ENCODE data around the gene PIK3C2G. TPM values are rescaled to one million over a fixed set of nuclear protein-coding genes. Genes with fewer than 3 reads are reported as not detected.

PIK3C2G gene
- total RNA-seq, 2 donors from 2014 or later: 0.09 to 0.10 TPM

- DNase-seq (ENCODE audit: low spot score): no peak
- intact Hi-C loops (cut with DNase I): no loop called here
These were observed 61.8 kb downstream of the PIK3C2G start for GRCh38 chr12:18323159-18323558.

GRCh38 chr12:18327036-18327435 lies 65.7 kb downstream of the PIK3C2G start:
- intact Hi-C loops (cut with DNase I): no loop called here
- no peak for DNase-seq (ENCODE audit: low spot score)

- no peak for DNase-seq (ENCODE audit: low spot score)
- intact Hi-C loops (cut with DNase I): no loop called here
These were observed 70.9 kb downstream of the PIK3C2G start for GRCh38 chr12:18332173-18332572.

GRCh38 chr12:18339633-18340032 lies 78.3 kb downstream of the PIK3C2G start:
- DNase-seq (ENCODE audit: low spot score): no peak

GRCh38 chr12:18340186-18340585 lies 78.9 kb downstream of the PIK3C2G start:
- DNase-seq (ENCODE audit: low spot score): no peak
- intact Hi-C loops (cut with DNase I): no loop called here

More at GRCh38 chr12:18339633-18340032, 78.3 kb downstream of the PIK3C2G start:
- intact Hi-C loops (cut with DNase I): no loop called here

GRCh38 chr12:18340786-18341185 lies 79.5 kb downstream of the PIK3C2G start:
- DNase-seq (ENCODE audit: low spot score): no peak
- intact Hi-C loops (cut with DNase I): no loop called here

GRCh38 chr12:18343708-18344107 lies 82.4 kb downstream of the PIK3C2G start:
- DNase-seq (ENCODE audit: low spot score): no peak
- intact Hi-C loops (cut with DNase I): no loop called here

- intact Hi-C loops (cut with DNase I): no loop called here
These were observed 83.9 kb downstream of the PIK3C2G start for GRCh38 chr12:18345021-18345735.

GRCh38 chr12:18352312-18352711 lies 91.0 kb downstream of the PIK3C2G start:
- DNase-seq (ENCODE audit: low spot score): no peak
- intact Hi-C loops (cut with DNase I): no loop called here

More at GRCh38 chr12:18345021-18345735, 83.9 kb downstream of the PIK3C2G start:
- DNase-seq (ENCODE audit: low spot score): no peak

- intact Hi-C loops (cut with DNase I): no loop called here
- no peak for DNase-seq (ENCODE audit: low spot score)
These were observed 94.1 kb downstream of the PIK3C2G start for GRCh38 chr12:18355429-18355828.

GRCh38 chr12:18358077-18358476 lies 96.8 kb downstream of the PIK3C2G start:
- intact Hi-C loops (cut with DNase I): no loop called here
- no peak for DNase-seq (ENCODE audit: low spot score)

GRCh38 chr12:18358930-18359329 lies 97.6 kb downstream of the PIK3C2G start:
- no peak for DNase-seq (ENCODE audit: low spot score)
- intact Hi-C loops (cut with DNase I): no loop called here

GRCh38 chr12:18361433-18361832 lies 100.1 kb downstream of the PIK3C2G start:
- no peak for DNase-seq (ENCODE audit: low spot score)
- intact Hi-C loops (cut with DNase I): no loop called here

- intact Hi-C loops (cut with DNase I): no loop called here
- no peak for DNase-seq (ENCODE audit: low spot score)
These were observed 102.0 kb downstream of the PIK3C2G start for GRCh38 chr12:18363321-18363720.

GRCh38 chr12:18368594-18368993 lies 107.3 kb downstream of the PIK3C2G start:
- no peak for DNase-seq (ENCODE audit: low spot score)
- intact Hi-C loops (cut with DNase I): no loop called here

GRCh38 chr12:18373181-18373580 lies 111.9 kb downstream of the PIK3C2G start:
- intact Hi-C loops (cut with DNase I): no loop called here
- DNase-seq (ENCODE audit: low spot score): no peak

GRCh38 chr12:18375131-18375530 lies 113.8 kb downstream of the PIK3C2G start:
- intact Hi-C loops (cut with DNase I): no loop called here
- DNase-seq (ENCODE audit: low spot score): no peak

- no peak for DNase-seq (ENCODE audit: low spot score)
- intact Hi-C loops (cut with DNase I): no loop called here
These were observed 114.3 kb downstream of the PIK3C2G start for GRCh38 chr12:18375583-18375982.

- intact Hi-C loops (cut with DNase I): no loop called here
- DNase-seq (ENCODE audit: low spot score): no peak
These were observed 121.0 kb downstream of the PIK3C2G start for GRCh38 chr12:18382236-18382885.

GRCh38 chr12:18383203-18383602 lies 121.9 kb downstream of the PIK3C2G start:
- no peak for DNase-seq (ENCODE audit: low spot score)
- intact Hi-C loops (cut with DNase I): no loop called here

- intact Hi-C loops (cut with DNase I): no loop called here
- DNase-seq (ENCODE audit: low spot score): no peak
These were observed 126.4 kb downstream of the PIK3C2G start for GRCh38 chr12:18387706-18388105.
